Ovary (tissue), 3 donors: ENCODE data around the gene AOPEP.

ENCODE experiments used
- EP300 ChIP-seq: sonication (generic); formaldehyde crosslinking; IDR thresholded peaks from one replicate; pipeline ENCODE4 v1.6.1; 2017; ENCODE audit warnings: antibody characterized with exemption
- POLR2A ChIP-seq: fragments of 450-650 bp; IDR thresholded peaks from one replicate; pipeline ENCODE4 v1.6.1; 2017; ENCODE audit warnings: antibody characterized with exemption, mild to moderate bottlenecking, moderate library complexity
- TF ChIP-seq, protein P1 (sequence below), 3 donors: fragments of 450-650 bp in 2 of 3; fragments of 200-600 bp in 1 of 3; IDR thresholded peaks; one replicate each; pipeline versions ENCODE4 v1.5.1 to v1.8.0; 2016 to 2022; ENCODE audit warnings: antibody characterized with exemption in 3 of 3, mild to moderate bottlenecking in 1 of 3
- donor health status: DM: no; HTN: no; CAD: no.

DNA sequence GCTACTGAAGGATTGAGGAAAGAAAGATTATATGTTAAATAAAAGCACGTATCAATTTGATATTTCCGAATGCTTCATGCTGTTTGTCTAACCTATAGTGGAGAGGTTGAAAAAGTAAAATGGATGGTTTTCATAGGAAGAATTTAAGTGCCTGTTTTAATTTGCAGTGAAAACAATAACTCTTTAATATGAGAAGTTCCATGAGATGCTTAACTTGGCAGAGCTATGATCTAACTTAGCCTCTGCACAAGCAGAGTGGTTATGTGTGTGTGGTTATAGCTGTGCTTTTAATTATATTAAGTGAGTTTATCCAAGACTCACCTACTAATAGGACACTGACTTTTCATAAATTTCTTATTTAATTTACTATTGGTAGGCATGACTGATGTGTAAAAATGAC lies 57.4 kb downstream of the AOPEP start:
- TF ChIP-seq, protein P1, sequence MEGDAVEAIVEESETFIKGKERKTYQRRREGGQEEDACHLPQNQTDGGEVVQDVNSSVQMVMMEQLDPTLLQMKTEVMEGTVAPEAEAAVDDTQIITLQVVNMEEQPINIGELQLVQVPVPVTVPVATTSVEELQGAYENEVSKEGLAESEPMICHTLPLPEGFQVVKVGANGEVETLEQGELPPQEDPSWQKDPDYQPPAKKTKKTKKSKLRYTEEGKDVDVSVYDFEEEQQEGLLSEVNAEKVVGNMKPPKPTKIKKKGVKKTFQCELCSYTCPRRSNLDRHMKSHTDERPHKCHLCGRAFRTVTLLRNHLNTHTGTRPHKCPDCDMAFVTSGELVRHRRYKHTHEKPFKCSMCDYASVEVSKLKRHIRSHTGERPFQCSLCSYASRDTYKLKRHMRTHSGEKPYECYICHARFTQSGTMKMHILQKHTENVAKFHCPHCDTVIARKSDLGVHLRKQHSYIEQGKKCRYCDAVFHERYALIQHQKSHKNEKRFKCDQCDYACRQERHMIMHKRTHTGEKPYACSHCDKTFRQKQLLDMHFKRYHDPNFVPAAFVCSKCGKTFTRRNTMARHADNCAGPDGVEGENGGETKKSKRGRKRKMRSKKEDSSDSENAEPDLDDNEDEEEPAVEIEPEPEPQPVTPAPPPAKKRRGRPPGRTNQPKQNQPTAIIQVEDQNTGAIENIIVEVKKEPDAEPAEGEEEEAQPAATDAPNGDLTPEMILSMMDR (IDR thresholded peaks at IDR 0.05), result no peak
- TF ChIP-seq POLR2A, result no peak
- TF ChIP-seq EP300, result no peak
